ENCODE data around the gene NAGLU. TPM values are rescaled to one million over a fixed set of nuclear protein-coding genes. Genes with fewer than 3 reads are reported as not detected.
A peak's percentile ranks its signal among the peaks of the same experiment; 100 is the strongest.

The NAGLU gene
- total and polyA plus RNA-seq, 2 of the 13 experiments (the other 11 are each of a cell fraction or from before 2014, with no cell fraction given) = 28.2 to 40.1 TPM

DNA sequence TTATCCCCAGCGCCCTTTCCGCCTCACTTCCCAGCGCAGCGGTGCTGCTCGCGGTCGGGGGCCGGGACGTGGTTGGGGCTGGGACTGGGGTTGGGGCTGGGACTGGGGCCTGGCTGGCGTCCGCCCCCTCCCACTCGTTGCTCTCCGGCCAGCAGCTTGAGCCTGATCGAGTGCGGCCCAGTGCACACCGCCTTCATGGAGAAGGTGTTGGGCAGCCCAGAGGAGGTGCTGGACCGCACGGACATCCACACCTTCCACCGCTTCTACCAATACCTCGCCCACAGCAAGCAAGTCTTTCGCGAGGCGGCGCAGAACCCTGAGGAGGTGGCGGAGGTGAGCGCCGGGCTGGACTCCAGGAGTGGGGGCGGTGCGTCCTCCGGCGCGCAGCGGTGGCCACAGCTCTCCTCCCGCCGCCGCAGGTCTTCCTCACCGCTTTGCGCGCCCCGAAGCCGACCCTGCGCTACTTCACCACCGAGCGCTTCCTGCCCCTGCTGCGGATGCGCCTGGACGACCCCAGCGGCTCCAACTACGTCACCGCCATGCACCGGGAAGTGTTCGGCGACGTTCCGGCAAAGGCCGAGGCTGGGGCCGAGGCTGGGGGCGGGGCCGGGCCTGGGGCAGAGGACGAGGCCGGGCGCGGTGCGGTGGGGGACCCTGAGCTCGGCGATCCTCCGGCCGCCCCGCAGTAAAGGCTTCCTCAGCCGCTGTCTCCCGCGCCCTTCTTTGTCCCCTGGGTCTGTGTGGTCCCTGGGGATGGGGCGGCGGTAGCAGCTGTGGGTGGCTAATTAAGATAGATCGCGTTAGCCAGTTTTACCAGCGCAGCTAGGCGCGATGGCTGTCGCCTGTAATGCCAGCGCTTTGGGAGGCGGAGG, 18.4 kb downstream of the NAGLU start (continued):
- no peak; the same call in 1 of the 2 replicates for TF ChIP-seq PRDM15 (CRISPR knock-in tag; IDR thresholded peaks at IDR 0.05)
- TF ChIP-seq ZBTB1 (CRISPR knock-in tag; IDR thresholded peaks at IDR 0.05; ENCODE audit: borderline replicate concordance) = no peak
- no peak for TF ChIP-seq MAFF (IDR thresholded peaks at IDR 0.05; ENCODE audit: low read depth, low read length)
- TF ChIP-seq KAT7 (CRISPR knock-in tag; IDR thresholded peaks at IDR 0.05; ENCODE audit: borderline replicate concordance) = peak; percentile 98
- peak; percentile 86 for TF ChIP-seq TBX2 (CRISPR knock-in tag; IDR thresholded peaks at IDR 0.05; ENCODE audit: borderline replicate concordance)
- TF ChIP-seq ESRRA (CRISPR knock-in tag; IDR thresholded peaks at IDR 0.05; ENCODE audit: low read depth) = peak; percentile 77
- TF ChIP-seq ZNF770 (CRISPR knock-in tag; IDR thresholded peaks at IDR 0.05) = peak; percentile 92
- TF ChIP-seq ETV5 (CRISPR knock-in tag; IDR thresholded peaks at IDR 0.05; ENCODE audit: borderline replicate concordance) = peak; percentile 90
- TF ChIP-seq ZNF543 (CRISPR knock-in tag; IDR thresholded peaks at IDR 0.05) = no peak
- peak; percentile 74 for TF ChIP-seq BORCS8-MEF2B (CRISPR knock-in tag; IDR thresholded peaks at IDR 0.05)
- no peak for TF ChIP-seq NR2F1 (CRISPR knock-in tag; IDR thresholded peaks at IDR 0.05)
- TF ChIP-seq ZNF329 (CRISPR knock-in tag; IDR thresholded peaks at IDR 0.05; ENCODE audit: low read depth) = 0 out of 2 replicates have a peak, but pooled peaks have one; percentile 57
- TF ChIP-seq, protein P1, sequence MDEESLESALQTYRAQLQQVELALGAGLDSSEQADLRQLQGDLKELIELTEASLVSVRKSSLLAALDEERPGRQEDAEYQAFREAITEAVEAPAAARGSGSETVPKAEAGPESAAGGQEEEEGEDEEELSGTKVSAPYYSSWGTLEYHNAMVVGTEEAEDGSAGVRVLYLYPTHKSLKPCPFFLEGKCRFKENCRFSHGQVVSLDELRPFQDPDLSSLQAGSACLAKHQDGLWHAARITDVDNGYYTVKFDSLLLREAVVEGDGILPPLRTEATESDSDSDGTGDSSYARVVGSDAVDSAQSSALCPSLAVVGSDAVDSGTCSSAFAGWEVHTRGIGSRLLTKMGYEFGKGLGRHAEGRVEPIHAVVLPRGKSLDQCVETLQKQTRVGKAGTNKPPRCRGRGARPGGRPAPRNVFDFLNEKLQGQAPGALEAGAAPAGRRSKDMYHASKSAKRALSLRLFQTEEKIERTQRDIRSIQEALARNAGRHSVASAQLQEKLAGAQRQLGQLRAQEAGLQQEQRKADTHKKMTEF (CRISPR knock-in tag; IDR thresholded peaks at IDR 0.05) = peak; percentile 97
- no peak for TF ChIP-seq BRF2 (CRISPR knock-in tag; IDR thresholded peaks at IDR 0.05)
- TF ChIP-seq RXRB (CRISPR knock-in tag; IDR thresholded peaks at IDR 0.05; ENCODE audit: borderline replicate concordance) = peak; percentile 75
- TF ChIP-seq, protein P2, sequence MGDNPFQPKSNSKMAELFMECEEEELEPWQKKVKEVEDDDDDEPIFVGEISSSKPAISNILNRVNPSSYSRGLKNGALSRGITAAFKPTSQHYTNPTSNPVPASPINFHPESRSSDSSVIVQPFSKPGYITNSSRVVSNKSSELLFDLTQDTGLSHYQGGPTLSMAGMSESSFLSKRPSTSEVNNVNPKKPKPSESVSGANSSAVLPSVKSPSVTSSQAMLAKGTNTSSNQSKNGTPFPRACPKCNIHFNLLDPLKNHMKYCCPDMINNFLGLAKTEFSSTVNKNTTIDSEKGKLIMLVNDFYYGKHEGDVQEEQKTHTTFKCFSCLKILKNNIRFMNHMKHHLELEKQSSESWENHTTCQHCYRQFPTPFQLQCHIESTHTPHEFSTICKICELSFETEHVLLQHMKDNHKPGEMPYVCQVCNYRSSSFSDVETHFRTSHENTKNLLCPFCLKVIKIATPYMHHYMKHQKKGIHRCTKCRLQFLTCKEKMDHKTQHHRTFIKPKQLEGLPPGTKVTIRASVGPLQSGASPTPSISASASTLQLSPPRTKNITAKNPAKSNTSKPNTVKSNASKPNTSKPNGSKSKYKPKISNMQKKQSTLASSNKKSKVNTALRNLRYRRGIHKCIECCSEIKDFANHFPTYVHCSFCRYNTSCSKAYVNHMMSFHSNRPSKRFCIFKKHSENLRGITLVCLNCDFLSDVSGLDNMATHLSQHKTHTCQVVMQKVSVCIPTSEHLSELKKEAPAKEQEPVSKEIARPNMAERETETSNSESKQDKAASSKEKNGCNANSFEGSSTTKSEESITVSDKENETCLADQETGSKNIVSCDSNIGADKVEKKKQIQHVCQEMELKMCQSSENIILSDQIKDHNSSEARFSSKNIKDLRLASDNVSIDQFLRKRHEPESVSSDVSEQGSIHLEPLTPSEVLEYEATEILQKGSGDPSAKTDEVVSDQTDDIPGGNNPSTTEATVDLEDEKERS (CRISPR knock-in tag; IDR thresholded peaks at IDR 0.05) = peak; percentile 61; the same call in 1 of the 2 replicates

Measured in HepG2 (cell line).